GM12878 (cell line): ENCODE measurements around the gene PIPOX. TPM values are rescaled to one million over a fixed set of nuclear protein-coding genes. Genes with fewer than 3 reads are reported as not detected.

Experiments used
- ATAC-seq: fragments of 200-7000 bp; cut with Tn5 transposase; 3 replicates; pipeline ENCODE4 v1.9.1; 2020; ENCODE audit warnings: mild to moderate bottlenecking, moderate library complexity
- BruUV-seq: library from RNA; stranded (reverse); fragments of 400-500 nt; replicated peaks from 2 replicates; lab custom pipeline; 2021; lab: Mats Ljungman, UMichigan
- CTCF ChIA-PET: fragments of 300-600 bp; sonication (Branson Sonifier 250); formaldehyde crosslinking; extraction: SDS; loops from one replicate; lab custom pipeline; 2021; ENCODE audit warnings: inconsistent platforms; lab: Yijun Ruan, JAX
- POLR2A ChIA-PET: fragments of 350-600 bp; formaldehyde crosslinking; extraction: SDS; loops from one replicate; lab custom pipeline; 2021; ENCODE audit warnings: inconsistent platforms; lab: Charles Lee
- RAD21 ChIA-PET: fragments of 300-600 bp; sonication (Branson Sonifier 250); formaldehyde crosslinking; loops from one replicate; lab custom pipeline; 2023; ENCODE audit warnings: antibody characterized with exemption; ENCODE audit not compliant: unreplicated experiment; lab: Charles Lee
- SMC1A ChIA-PET: fragments of 300-600 bp; sonication (Branson Sonifier 250); formaldehyde crosslinking; loops from one replicate; lab custom pipeline; 2023; ENCODE audit not compliant: unreplicated experiment, uncharacterized antibody; lab: Charles Lee
- DNase-seq: peaks from one replicate; pipeline ENCODE4 v3.0.0-alpha.2; 2011; ENCODE audit warnings: low read depth, low spot score
- FAIRE-seq: peaks from 3 replicates; lab custom pipeline; 2011; peaks lifted over from hg19 to GRCh38; lab: Jason Lieb, UNC
- H2AFZ ChIP-seq: 2 replicates; pipeline ENCODE4 v1.6.0; 2011; ENCODE audit warnings: low read depth, low read length, control low read depth; ENCODE audit not compliant: control insufficient read depth
- H3K27ac ChIP-seq: 2 replicates; pipeline ENCODE4 v1.5.1; 2011; ENCODE audit warnings: control low read depth; ENCODE audit not compliant: control insufficient read depth, insufficient read depth
- H3K27me3 ChIP-seq, 2 experiments: replicated peaks in 1 of 2; 2 replicates each; pipeline versions ENCODE4 v1.6.0 to v1.6.1; 2011; ENCODE audit warnings: low read length in 1 of 2; ENCODE audit not compliant: control insufficient read depth in 2 of 2, insufficient read depth in 2 of 2
- H3K36me3 ChIP-seq, 2 experiments: 2 replicates each; pipeline ENCODE4 v1.5.1; 2011; ENCODE audit warnings: low read length in 1 of 2; ENCODE audit not compliant: control insufficient read depth in 2 of 2, insufficient read depth in 2 of 2
- H3K4me1 ChIP-seq: 2 replicates; pipeline ENCODE4 v1.6.1; 2011; ENCODE audit warnings: mild to moderate bottlenecking, low read length, moderate library complexity, mixed read lengths; ENCODE audit not compliant: control insufficient read depth, insufficient read depth
- H3K4me2 ChIP-seq: 2 replicates; pipeline ENCODE4 v1.6.0; 2011; ENCODE audit warnings: control low read depth; ENCODE audit not compliant: control insufficient read depth, insufficient read depth
- H3K4me3 ChIP-seq: fragments of 200-600 bp; sonication (generic); 2 replicates; pipeline ENCODE4 v1.5.1; 2016
- H3K79me2 ChIP-seq: 2 replicates; pipeline ENCODE4 v1.6.0; 2011; ENCODE audit warnings: low read length; ENCODE audit not compliant: control insufficient read depth, insufficient read depth
- H3K9ac ChIP-seq: 2 replicates; pipeline ENCODE4 v1.8.0; 2011; ENCODE audit warnings: low read length, control low read depth, mixed read lengths; ENCODE audit not compliant: control insufficient read depth, insufficient read depth
- H3K9me3 ChIP-seq: replicated peaks from 3 replicates; pipeline ENCODE4 v1.5.1; 2011; ENCODE audit warnings: mild to moderate bottlenecking, low read length; ENCODE audit not compliant: control insufficient read depth, insufficient read depth
- H4K20me1 ChIP-seq: 2 replicates; pipeline ENCODE4 v1.6.0; 2011; ENCODE audit not compliant: control insufficient read depth, insufficient read depth
- ATF7 ChIP-seq: fragments of 450-650 bp; IDR thresholded peaks from 2 replicates; pipeline ENCODE4 v1.6.1; 2016; ENCODE audit warnings: low read depth, mild to moderate bottlenecking
- ETV6 ChIP-seq, 2 experiments: fragments of 450-650 bp in 1 of 2; IDR thresholded peaks in 1 of 2; conservative IDR thresholded peaks in 1 of 2; 2 replicates each; pipeline ENCODE4 v1.6.1; 2014; ENCODE audit warnings: antibody characterized with exemption in 1 of 2, borderline replicate concordance in 1 of 2, low read depth in 1 of 2, mild to moderate bottlenecking in 1 of 2, moderate library complexity in 1 of 2
- NFYB ChIP-seq: IDR thresholded peaks from 2 replicates; pipeline ENCODE4 v1.6.1; 2011; ENCODE audit warnings: low read depth, mild to moderate bottlenecking, low read length, improper control_type of control experiment, moderate library complexity; ENCODE audit not compliant: insufficient read depth
- PAX5 ChIP-seq: IDR thresholded peaks from 2 replicates; pipeline ENCODE4 v1.6.1; 2011; ENCODE audit warnings: low read depth, low read length, borderline replicate concordance
- PAX8 ChIP-seq: fragments of 450-650 bp; IDR thresholded peaks from 2 replicates; pipeline ENCODE4 v1.6.1; 2017; ENCODE audit warnings: mild to moderate bottlenecking, moderate library complexity
- RCOR1 ChIP-seq: conservative IDR thresholded peaks from 2 replicates; pipeline ENCODE4 v1.6.1; 2012; ENCODE audit warnings: low read depth, low read length, improper control_type of control experiment
- SKIL ChIP-seq: fragments of 450-650 bp; IDR thresholded peaks from 2 replicates; pipeline ENCODE4 v1.6.1; 2017; ENCODE audit warnings: mild to moderate bottlenecking, low read depth, inconsistent platforms; ENCODE audit not compliant: poor library complexity, severe bottlenecking
- TCF3 ChIP-seq: IDR thresholded peaks from 2 replicates; pipeline ENCODE4 v1.6.1; 2012; ENCODE audit warnings: low read depth, mild to moderate bottlenecking, low read length, borderline replicate concordance; ENCODE audit not compliant: insufficient read depth
- ZNF384 ChIP-seq: IDR thresholded peaks from 2 replicates; pipeline ENCODE4 v1.6.1; 2012; ENCODE audit warnings: low read depth, mild to moderate bottlenecking, low read length, improper control_type of control experiment, borderline replicate concordance
- WGBS: methylation state at CpG from one replicate; pipeline ENCODE4 v1.1.6; 2016; ENCODE audit warnings: low lambda C conversion rate; ENCODE audit not compliant: insufficient replicate concordance, insufficient coverage; ENCODE audit errors: missing lambda C conversion rate; 5-methylcytosine and 5-hydroxymethylcytosine counted together
- in situ Hi-C: fragments of 300-500 bp; cut with MboI; formaldehyde crosslinking; loops from 9 replicates; pipeline ENCODE4 v1.14.3; 2018; ENCODE audit warnings: mixed read lengths
- intact Hi-C: fragments of 100-400 bp; cut with micrococcal nuclease; formaldehyde crosslinking; loops from one replicate; pipeline ENCODE4 v1.14.2; 2022; ENCODE audit not compliant: unreplicated experiment
- polyA plus RNA-seq, 11 experiments: library from polyadenylated mRNA; depleted of rRNA in 4 of 11; unstranded in 6 of 11; stranded (reverse) in 5 of 11; fragments of >200 nt; fragmentation: Nextera tagmentation in 4 of 11; fragmentation: Illumina TruSeq in 1 of 11; extraction: Ambion mirVana in 4 of 11; extraction: Trizol in 1 of 11; gene quantifications; 1 replicate in 1 of 11; 2 replicates in 10 of 11; pipeline versions ENCODE4 v1.2.1 to v1.2.3, GENCODE V29; 2011 to 2016; ENCODE audit warnings: inconsistent platforms in 2 of 11, missing spikeins in 2 of 11, low read depth in 1 of 11
- total RNA-seq, 4 experiments: library from RNA; depleted of rRNA in 3 of 4; stranded (reverse); fragments of >200 nt in 3 of 4; fragmentation: Illumina TruSeq in 1 of 4; extraction: Trizol in 1 of 4; gene quantifications; 2 replicates each; pipeline versions ENCODE4 v1.2.1 to v1.2.3, GENCODE V29; 2013 to 2021
- TF ChIP-seq, protein P1 (sequence below): fragments of 450-650 bp; IDR thresholded peaks from 2 replicates; pipeline ENCODE4 v1.6.1; 2017; ENCODE audit warnings: mild to moderate bottlenecking, moderate library complexity

Gene PIPOX
- total and polyA plus RNA-seq, 10 of the 15 experiments (the other 5 are each of a cell fraction or from before 2014, with no cell fraction given), result 0.22 to 1.4 (median 0.56) TPM; not detected in 1

DNA sequence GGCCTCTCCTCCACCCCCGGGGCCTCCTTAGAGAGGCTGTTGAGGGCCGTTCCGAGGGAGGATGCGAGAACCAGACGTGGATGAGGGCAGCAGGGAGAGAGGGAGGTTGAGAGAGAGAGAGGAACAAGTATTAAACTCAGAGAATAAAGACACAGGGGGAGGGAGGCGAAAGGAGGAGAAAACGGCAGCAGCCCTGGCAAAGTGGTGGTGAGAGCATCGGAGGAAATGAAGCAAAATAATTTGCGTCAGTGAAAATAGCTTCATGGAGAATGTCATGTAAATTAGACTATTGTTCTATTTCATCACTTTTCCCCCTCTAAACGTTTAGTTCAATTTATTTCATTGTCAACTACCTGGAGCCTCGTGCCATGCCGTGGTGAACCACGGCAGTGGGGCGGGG is 38.0 kb downstream of the PIPOX start:
- 92% methylated on average over 14 of the region's 14 CpGs for WGBS
- in situ Hi-C loops (no loop called here), intact Hi-C loops (no loop called here)
- no peak for ATAC-seq
- Histone ChIP-seq H3K27ac (no peak overlapping the region), H3K4me2 (no peak overlapping the region), H2AFZ (no peak overlapping the region), H3K4me1 (no peaks in the 10 kb centered on the region), H3K79me2 (no peaks in the 10 kb centered on the region), H3K9ac (no peak overlapping the region), H3K4me3 (no peak overlapping the region), H3K36me3 (peaks cover 3 to 5% of the 10 kb centered on the region in 2 experiments), H3K9me3 (no peaks in the 10 kb centered on the region), H3K27me3 (no peaks in the 10 kb centered on the region), H4K20me1 (no peaks in the 10 kb centered on the region)
- no peak for DNase-seq
- ChIA-PET SMC1A (no interaction called here), RAD21 (no interaction called here), CTCF (interaction anchor here (2.9 kb wide), 1 partner anchor 36 kb away, joined by 7 read pairs; no protein-coding TSS in a partner anchor), POLR2A (no interaction called here)
- no TSS peak for BruUV-seq
- no peak for FAIRE-seq
- TF ChIP-seq RCOR1, result no peak

GRCh38 chr17:29084541-29085146 is 41.7 kb downstream of the PIPOX start:
- ATAC-seq (no peak), DNase-seq (no peak), FAIRE-seq (no peak)
- 97% methylated on average over 21 of the region's 21 CpGs for WGBS
- Histone ChIP-seq H3K9ac (no peak overlapping the region), H3K79me2 (no peaks in the 10 kb centered on the region), H3K9me3 (no peaks in the 10 kb centered on the region), H3K27me3 (no peaks in the 10 kb centered on the region), H2AFZ (no peak overlapping the region), H3K4me2 (no peak overlapping the region), H4K20me1 (no peaks in the 10 kb centered on the region), H3K4me1 (no peaks in the 10 kb centered on the region), H3K36me3 (peaks cover 9 to 11% of the 10 kb centered on the region in 2 experiments), H3K27ac (no peak overlapping the region), H3K4me3 (no peak overlapping the region)
- SMC1A ChIA-PET, result no interaction called here
- in situ Hi-C loops (no loop called here), intact Hi-C loops (no loop called here)
- no TSS peak for BruUV-seq
- POLR2A ChIA-PET, result no interaction called here
- RAD21 ChIA-PET, result no interaction called here
- CTCF ChIA-PET, result interaction anchor here (0.6 kb wide), 1 partner anchor 8 kb away, joined by 3 read pairs; no protein-coding TSS in a partner anchor
- TF ChIP-seq, protein P1, sequence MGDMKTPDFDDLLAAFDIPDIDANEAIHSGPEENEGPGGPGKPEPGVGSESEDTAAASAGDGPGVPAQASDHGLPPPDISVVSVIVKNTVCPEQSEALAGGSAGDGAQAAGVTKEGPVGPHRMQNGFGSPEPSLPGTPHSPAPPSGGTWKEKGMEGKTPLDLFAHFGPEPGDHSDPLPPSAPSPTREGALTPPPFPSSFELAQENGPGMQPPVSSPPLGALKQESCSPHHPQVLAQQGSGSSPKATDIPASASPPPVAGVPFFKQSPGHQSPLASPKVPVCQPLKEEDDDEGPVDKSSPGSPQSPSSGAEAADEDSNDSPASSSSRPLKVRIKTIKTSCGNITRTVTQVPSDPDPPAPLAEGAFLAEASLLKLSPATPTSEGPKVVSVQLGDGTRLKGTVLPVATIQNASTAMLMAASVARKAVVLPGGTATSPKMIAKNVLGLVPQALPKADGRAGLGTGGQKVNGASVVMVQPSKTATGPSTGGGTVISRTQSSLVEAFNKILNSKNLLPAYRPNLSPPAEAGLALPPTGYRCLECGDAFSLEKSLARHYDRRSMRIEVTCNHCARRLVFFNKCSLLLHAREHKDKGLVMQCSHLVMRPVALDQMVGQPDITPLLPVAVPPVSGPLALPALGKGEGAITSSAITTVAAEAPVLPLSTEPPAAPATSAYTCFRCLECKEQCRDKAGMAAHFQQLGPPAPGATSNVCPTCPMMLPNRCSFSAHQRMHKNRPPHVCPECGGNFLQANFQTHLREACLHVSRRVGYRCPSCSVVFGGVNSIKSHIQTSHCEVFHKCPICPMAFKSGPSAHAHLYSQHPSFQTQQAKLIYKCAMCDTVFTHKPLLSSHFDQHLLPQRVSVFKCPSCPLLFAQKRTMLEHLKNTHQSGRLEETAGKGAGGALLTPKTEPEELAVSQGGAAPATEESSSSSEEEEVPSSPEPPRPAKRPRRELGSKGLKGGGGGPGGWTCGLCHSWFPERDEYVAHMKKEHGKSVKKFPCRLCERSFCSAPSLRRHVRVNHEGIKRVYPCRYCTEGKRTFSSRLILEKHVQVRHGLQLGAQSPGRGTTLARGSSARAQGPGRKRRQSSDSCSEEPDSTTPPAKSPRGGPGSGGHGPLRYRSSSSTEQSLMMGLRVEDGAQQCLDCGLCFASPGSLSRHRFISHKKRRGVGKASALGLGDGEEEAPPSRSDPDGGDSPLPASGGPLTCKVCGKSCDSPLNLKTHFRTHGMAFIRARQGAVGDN, result no peak
- TF ChIP-seq ZNF384 (no peak), SKIL (no peak), RCOR1 (no peak), ETV6 (conservative IDR thresholded peaks at IDR 0.05 in 1 of 2, IDR thresholded peaks at IDR 0.05 in 1 of 2; ENCODE audit: borderline replicate concordance in 1 of 2, low read depth in 1 of 2) (no peak), NFYB (no peak), PAX5 (no peak), TCF3 (no peak), ATF7 (no peak), PAX8 (no peak)
